B cell (primary cell): ENCODE measurements around the gene CACNG4.

Experiments
- CTCF ChIP-seq: fragments of 200-600 bp; IDR thresholded peaks from one replicate; pipeline ENCODE4 v1.8.0; 2022; ENCODE audit warnings: antibody characterized with exemption, mild to moderate bottlenecking
- EZH2 ChIP-seq: IDR thresholded peaks from 2 replicates; pipeline ENCODE4 v1.6.1; 2012; ENCODE audit warnings: borderline replicate concordance, low read depth, mild to moderate bottlenecking, moderate library complexity, low read length; ENCODE audit not compliant: insufficient read depth, poor library complexity, severe bottlenecking

GRCh38 chr17:66954632-66955031 lies 9.9 kb upstream of the CACNG4 start:
- TF ChIP-seq CTCF (no peak), EZH2 (no peak)
